ENCODE data around the gene GPR157.
"Not testable (repeated sequence)": the region's sequence is repeated elsewhere in the genome, so short reads cannot be mapped to it uniquely, and the experiment has no call there.

GPR157 gene

DNA sequence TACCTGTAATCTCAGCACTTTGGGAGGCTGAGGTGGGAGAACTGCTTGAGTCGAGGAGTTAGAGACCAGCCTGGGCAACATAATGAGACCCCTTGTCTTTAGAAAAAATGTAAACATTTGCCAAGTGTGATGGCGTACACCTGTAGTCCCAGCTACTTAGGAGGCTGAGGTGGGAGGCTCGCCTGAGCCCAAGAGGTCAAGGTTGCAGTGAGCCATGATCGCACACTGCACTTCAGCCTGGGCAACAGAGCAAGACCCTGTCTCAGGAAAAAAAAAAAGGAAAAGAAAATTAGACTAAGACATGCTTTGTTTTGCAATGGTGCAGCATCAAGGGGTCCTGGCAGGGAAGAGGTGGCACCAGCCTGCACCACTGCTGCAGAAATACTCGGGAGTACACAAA is 16.8 kb upstream of the GPR157 start:
- DNase-seq, result no peak

GRCh38 chr1:9145021-9145668 is 16.2 kb upstream of the GPR157 start:
- peak; percentile 15 for DNase-seq

DNA sequence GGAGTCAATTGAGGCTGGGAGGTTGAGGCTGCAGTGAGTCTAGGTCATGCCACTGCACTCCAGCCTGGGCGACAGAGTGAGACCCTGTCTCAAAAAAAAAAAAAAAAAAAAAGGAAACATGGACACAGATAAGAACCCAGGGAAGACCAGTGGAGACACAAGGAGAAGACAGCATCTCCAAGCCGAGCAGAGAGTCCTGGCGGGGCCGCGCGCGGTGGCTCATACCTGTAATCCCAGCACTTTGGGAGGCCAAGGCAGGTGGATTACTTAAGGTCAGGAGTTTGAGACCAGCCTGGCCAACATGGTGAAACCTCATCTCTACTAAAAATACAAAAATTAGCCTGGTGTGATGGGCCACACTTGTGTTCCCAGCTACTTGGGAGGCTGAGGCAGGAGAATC is 15.6 kb upstream of the GPR157 start:
- DNase-seq, result not testable (repeated sequence)

GRCh38 chr1:9143250-9143649 is 14.3 kb upstream of the GPR157 start:
- DNase-seq, result no peak

DNA sequence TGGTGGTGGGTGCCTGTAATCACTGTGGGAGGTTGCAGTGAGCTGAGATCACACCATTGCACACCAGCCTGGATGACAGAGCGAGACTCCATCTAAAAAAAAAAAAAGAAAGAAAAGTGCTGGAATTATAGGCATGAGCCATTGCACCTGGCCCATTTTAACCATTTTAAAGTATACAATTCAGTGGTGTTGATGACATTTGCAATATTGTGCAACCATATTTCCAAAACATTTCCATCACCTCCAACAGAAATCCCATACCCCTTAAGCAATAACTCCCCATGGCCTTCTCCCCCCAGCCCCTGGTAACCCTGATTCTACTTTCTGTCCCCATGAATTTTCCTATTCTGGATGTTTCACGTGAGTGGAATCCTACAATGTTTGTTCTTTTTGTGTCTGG is 11.0 kb upstream of the GPR157 start:
- DNase-seq, result no peak

DNA sequence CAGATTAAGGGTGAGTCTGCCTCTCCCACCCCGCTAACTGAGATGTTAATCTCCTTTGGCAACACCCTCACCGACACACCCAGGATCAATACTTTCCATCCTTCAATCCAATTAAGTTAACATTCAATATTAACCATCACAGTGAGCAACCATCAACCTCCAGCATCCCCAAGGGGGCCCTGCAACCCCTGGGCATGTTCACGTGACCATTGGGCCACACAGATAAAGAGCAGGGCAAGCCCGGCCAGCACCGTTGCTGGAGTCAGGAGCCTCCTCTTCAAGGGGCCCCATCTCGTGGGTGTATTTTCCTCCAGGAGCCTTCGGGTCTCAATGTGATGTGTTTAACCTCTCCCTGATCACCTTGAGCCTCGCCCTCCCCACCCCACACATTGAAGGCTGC is 8.0 kb upstream of the GPR157 start:
- no peak for DNase-seq

GRCh38 chr1:9135073-9135836 is 6.4 kb upstream of the GPR157 start:
- DNase-seq, result no peak

DNA sequence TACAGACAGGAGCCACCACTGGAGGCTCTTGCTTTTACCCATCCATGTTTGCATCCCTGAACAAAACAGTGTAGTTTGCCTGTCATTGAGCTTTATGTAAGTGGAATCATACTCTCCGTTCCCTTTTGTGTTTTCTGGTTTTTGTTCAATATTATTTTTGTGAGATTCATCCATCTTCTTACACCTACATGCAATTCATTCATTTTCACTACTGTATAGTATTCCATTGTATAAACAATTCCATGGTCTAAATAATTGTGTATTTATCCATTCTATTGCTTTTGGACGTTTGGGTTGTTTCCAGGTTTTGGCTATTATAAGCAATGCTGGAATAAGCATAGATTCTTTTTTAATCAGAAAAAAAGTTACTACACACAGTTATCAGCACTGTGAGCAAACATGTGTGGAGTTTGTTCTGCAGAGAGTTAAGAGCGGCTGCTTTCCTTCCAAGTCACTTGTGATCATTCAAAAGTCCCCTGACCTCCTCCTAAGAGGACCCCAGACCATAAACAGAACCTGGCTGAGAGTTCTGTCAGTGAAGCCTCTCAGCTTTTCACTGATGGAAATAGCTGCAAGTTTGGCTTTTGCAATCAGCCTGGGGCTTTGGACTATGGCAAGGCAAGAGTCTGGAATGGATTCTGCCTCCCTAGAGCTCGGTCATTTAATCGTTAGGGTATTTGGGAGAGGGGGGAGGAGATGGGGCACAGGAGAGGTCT is 5.1 kb upstream of the GPR157 start:
- DNase-seq, result no peak

GRCh38 chr1:9129266-9130041 is 552 bp upstream of the GPR157 start:
- DNase-seq, result peak; percentile 84

- no peak for DNase-seq
These were observed 759 bp downstream of the GPR157 start for GRCh38 chr1:9128166-9128519.

DNA sequence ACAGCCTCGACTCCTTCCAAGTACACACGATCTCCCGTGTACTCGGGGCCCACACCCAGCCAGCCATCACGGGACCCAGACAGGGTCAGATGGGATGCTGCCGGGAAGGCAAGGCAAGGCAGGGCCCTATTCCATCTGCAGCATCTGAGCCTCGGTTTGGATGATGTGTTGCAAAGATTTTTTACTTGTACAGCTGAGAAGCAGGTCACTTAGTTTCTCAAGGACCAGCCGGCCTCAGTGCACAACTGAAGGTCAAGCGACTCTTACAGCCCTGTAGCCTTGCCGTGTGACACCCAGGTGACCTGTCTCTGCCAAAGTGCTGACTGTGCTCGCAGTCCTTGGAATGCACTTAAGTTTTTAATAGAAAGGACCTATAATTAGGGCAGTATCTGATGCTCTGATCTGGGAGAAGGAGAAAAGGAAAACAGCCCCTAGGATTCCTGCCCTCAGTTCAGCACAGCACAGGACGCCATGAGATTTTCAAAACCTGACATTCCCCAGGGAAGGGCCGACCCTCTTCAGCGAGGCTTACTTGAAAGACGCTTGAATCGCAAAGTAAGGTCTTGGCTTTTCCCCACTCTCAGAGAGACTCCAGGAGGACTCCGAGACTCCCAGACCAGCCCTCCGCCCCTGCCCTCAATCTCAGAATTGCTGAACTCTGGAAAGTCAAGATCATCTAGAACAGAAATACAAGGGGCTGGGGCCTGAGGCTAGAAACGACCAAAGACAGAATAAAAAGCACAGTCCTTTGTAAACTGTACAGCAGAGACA is 1.3 kb downstream of the GPR157 start:
- DNase-seq, result no peak

DNA sequence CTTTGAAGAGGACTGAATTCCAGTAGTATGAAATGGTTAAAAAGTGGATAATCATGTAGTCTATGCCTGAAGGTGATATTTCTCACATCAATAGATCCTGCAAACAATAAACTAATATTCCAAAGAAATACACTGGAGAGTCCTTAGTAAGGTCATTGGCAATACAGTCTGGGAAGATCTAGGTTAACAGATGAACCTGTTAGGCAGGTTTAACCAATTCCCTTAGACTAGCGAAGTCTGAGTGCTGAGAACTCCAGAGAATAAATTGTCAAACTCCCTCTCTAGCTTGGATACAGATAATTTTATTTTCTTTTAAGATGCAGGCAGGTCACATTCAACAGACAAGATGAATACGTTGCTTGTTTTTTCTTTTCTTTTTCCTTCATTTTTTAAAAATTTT is 2.4 kb downstream of the GPR157 start:
- DNase-seq, result no peak

DNA sequence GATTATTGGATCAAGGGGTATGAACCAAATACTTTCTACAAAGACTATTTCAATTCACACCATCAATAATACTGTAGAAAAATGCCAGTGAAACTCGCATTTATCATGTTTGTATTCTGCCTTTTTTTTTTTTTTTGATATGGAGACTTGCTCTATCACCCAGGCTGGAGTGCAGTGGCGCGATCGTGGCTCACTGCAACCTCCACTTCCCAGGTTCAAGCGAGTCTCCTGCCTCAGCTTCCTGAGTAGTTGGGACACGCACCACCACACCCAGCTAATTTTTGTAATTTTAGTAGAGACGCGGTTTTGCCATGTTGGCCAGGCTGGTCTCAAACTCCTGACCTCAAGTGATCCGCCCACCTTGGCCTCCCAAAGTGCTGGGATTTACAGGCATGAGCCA is 3.1 kb downstream of the GPR157 start:
- DNase-seq, result not testable (repeated sequence)

DNA sequence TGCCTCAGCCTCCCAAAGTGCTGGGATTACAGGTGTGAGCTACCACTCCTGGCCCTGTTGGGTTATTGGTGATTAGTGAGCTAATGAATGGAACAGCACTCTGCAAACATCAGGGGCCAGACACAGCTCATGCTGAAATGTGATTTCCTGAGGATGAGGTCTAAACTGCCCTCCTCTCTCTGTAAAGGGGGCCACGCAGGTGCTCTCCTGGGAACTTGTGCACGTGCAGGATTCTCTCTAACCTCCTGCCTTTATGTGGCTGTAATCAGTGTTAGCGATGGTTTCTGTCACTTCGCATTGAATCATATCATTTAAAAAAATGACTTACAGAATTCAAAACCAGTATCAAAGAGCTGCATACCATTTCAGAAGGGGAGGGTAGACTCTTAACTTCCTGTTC is 3.6 kb downstream of the GPR157 start:
- no peak for DNase-seq

- DNase-seq, result not testable (repeated sequence)
These were observed 4.5 kb downstream of the GPR157 start for GRCh38 chr1:9124389-9124788.

GRCh38 chr1:9123665-9124064 is 5.2 kb downstream of the GPR157 start:
- not testable (repeated sequence) for DNase-seq

- peak; percentile 55 for DNase-seq
These were observed 7.1 kb downstream of the GPR157 start for GRCh38 chr1:9121496-9122409.

GRCh38 chr1:9120312-9120958 is 8.5 kb downstream of the GPR157 start:
- no peak for DNase-seq

GRCh38 chr1:9119745-9120144 is 9.2 kb downstream of the GPR157 start:
- DNase-seq, result no peak

DNA sequence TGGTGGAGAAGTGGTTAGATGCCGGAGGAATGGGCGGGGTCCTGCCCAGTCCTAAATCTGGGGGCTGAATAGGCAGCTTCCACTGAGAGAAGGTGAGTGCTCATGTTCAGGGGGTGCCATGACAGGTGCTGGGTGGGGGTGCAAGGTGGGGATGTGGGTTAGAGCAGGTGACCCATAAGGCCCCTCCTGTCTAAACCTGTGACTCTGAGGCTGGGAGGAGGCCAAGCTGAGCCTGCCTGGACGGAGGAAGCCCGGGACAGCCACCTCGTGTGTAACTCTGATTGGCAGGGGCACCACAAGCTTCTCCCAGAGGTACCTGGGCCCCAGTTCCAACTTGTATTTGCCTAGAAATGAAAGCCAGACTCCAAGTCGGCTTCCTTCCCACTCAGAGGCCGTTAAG is 10.7 kb downstream of the GPR157 start:
- DNase-seq, result no peak
